GM12878 (cell line): ENCODE measurements around the gene FAM229A. TPM values are rescaled to one million over a fixed set of nuclear protein-coding genes. Genes with fewer than 3 reads are reported as not detected.
A peak's percentile ranks its signal among the peaks of the same experiment; 100 is the strongest.

Experiments
- ATAC-seq: fragments of 200-7000 bp; cut with Tn5 transposase; 3 replicates; pipeline ENCODE4 v1.9.1; 2020; ENCODE audit warnings: mild to moderate bottlenecking, moderate library complexity
- BruUV-seq: library from RNA; stranded (reverse); fragments of 400-500 nt; replicated peaks from 2 replicates; lab custom pipeline; 2021; lab: Mats Ljungman, UMichigan
- CTCF ChIA-PET: fragments of 300-600 bp; sonication (Branson Sonifier 250); formaldehyde crosslinking; extraction: SDS; loops from one replicate; lab custom pipeline; 2021; ENCODE audit warnings: inconsistent platforms; lab: Yijun Ruan, JAX
- POLR2A ChIA-PET: fragments of 350-600 bp; formaldehyde crosslinking; extraction: SDS; loops from one replicate; lab custom pipeline; 2021; ENCODE audit warnings: inconsistent platforms; lab: Charles Lee
- RAD21 ChIA-PET: fragments of 300-600 bp; sonication (Branson Sonifier 250); formaldehyde crosslinking; loops from one replicate; lab custom pipeline; 2023; ENCODE audit warnings: antibody characterized with exemption; ENCODE audit not compliant: unreplicated experiment; lab: Charles Lee
- SMC1A ChIA-PET: fragments of 300-600 bp; sonication (Branson Sonifier 250); formaldehyde crosslinking; loops from one replicate; lab custom pipeline; 2023; ENCODE audit not compliant: unreplicated experiment, uncharacterized antibody; lab: Charles Lee
- DNase-seq: peaks from one replicate; pipeline ENCODE4 v3.0.0-alpha.2; 2011; ENCODE audit warnings: low read depth, low spot score
- FAIRE-seq: peaks from 3 replicates; lab custom pipeline; 2011; peaks lifted over from hg19 to GRCh38; lab: Jason Lieb, UNC
- H2AFZ ChIP-seq: 2 replicates; pipeline ENCODE4 v1.6.0; 2011; ENCODE audit warnings: low read depth, low read length, control low read depth; ENCODE audit not compliant: control insufficient read depth
- H3K27ac ChIP-seq: 2 replicates; pipeline ENCODE4 v1.5.1; 2011; ENCODE audit warnings: control low read depth; ENCODE audit not compliant: control insufficient read depth, insufficient read depth
- H3K27me3 ChIP-seq, 2 experiments: replicated peaks in 1 of 2; 2 replicates each; pipeline versions ENCODE4 v1.6.0 to v1.6.1; 2011; ENCODE audit warnings: low read length in 1 of 2; ENCODE audit not compliant: control insufficient read depth in 2 of 2, insufficient read depth in 2 of 2
- H3K36me3 ChIP-seq, 2 experiments: 2 replicates each; pipeline ENCODE4 v1.5.1; 2011; ENCODE audit warnings: low read length in 1 of 2; ENCODE audit not compliant: control insufficient read depth in 2 of 2, insufficient read depth in 2 of 2
- H3K4me1 ChIP-seq: 2 replicates; pipeline ENCODE4 v1.6.1; 2011; ENCODE audit warnings: mild to moderate bottlenecking, low read length, moderate library complexity, mixed read lengths; ENCODE audit not compliant: control insufficient read depth, insufficient read depth
- H3K4me2 ChIP-seq: 2 replicates; pipeline ENCODE4 v1.6.0; 2011; ENCODE audit warnings: control low read depth; ENCODE audit not compliant: control insufficient read depth, insufficient read depth
- H3K4me3 ChIP-seq: fragments of 200-600 bp; sonication (generic); 2 replicates; pipeline ENCODE4 v1.5.1; 2016
- H3K79me2 ChIP-seq: 2 replicates; pipeline ENCODE4 v1.6.0; 2011; ENCODE audit warnings: low read length; ENCODE audit not compliant: control insufficient read depth, insufficient read depth
- H3K9ac ChIP-seq: 2 replicates; pipeline ENCODE4 v1.8.0; 2011; ENCODE audit warnings: low read length, control low read depth, mixed read lengths; ENCODE audit not compliant: control insufficient read depth, insufficient read depth
- H3K9me3 ChIP-seq: replicated peaks from 3 replicates; pipeline ENCODE4 v1.5.1; 2011; ENCODE audit warnings: mild to moderate bottlenecking, low read length; ENCODE audit not compliant: control insufficient read depth, insufficient read depth
- H4K20me1 ChIP-seq: 2 replicates; pipeline ENCODE4 v1.6.0; 2011; ENCODE audit not compliant: control insufficient read depth, insufficient read depth
- BCL11A ChIP-seq: IDR thresholded peaks from 2 replicates; pipeline ENCODE4 v1.6.1; 2011; ENCODE audit warnings: low read depth, low read length
- E2F4 ChIP-seq: IDR thresholded peaks from 2 replicates; pipeline ENCODE4 v1.6.1; 2012; ENCODE audit warnings: low read depth, low read length, improper control_type of control experiment
- JUNB ChIP-seq: IDR thresholded peaks from 2 replicates; pipeline ENCODE4 v1.6.1; 2016; ENCODE audit warnings: antibody characterized with exemption, mild to moderate bottlenecking
- POLR2A ChIP-seq: IDR thresholded peaks from 2 replicates; pipeline ENCODE4 v1.6.1; 2011; ENCODE audit warnings: low read depth, mild to moderate bottlenecking, low read length
- POLR2AphosphoS5 ChIP-seq: IDR thresholded peaks from 2 replicates; pipeline ENCODE4 v1.6.1; 2011; ENCODE audit warnings: mild to moderate bottlenecking, low read length, inconsistent platforms
- PRDM15 ChIP-seq: fragments of 450-650 bp; formaldehyde crosslinking; IDR thresholded peaks from 2 replicates; pipeline ENCODE4 v1.4.0; 2020; ENCODE audit warnings: mild to moderate bottlenecking, moderate library complexity
- SIX5 ChIP-seq: IDR thresholded peaks from 2 replicates; pipeline ENCODE4 v1.6.1; 2011; ENCODE audit warnings: mild to moderate bottlenecking, low read depth, low read length, moderate library complexity; ENCODE audit not compliant: severe bottlenecking
- SMAD5 ChIP-seq: IDR thresholded peaks from 2 replicates; pipeline ENCODE4 v1.6.1; 2016; ENCODE audit warnings: antibody characterized with exemption, low read depth
- STAT1 ChIP-seq: fragments of 450-650 bp; conservative IDR thresholded peaks from 2 replicates; pipeline ENCODE4 v1.6.1; 2014; ENCODE audit warnings: antibody characterized with exemption, mild to moderate bottlenecking
- WGBS: methylation state at CpG from one replicate; pipeline ENCODE4 v1.1.6; 2016; ENCODE audit warnings: low lambda C conversion rate; ENCODE audit not compliant: insufficient replicate concordance, insufficient coverage; ENCODE audit errors: missing lambda C conversion rate; 5-methylcytosine and 5-hydroxymethylcytosine counted together
- in situ Hi-C: fragments of 300-500 bp; cut with MboI; formaldehyde crosslinking; loops from 9 replicates; pipeline ENCODE4 v1.14.3; 2018; ENCODE audit warnings: mixed read lengths
- intact Hi-C: fragments of 100-400 bp; cut with micrococcal nuclease; formaldehyde crosslinking; loops from one replicate; pipeline ENCODE4 v1.14.2; 2022; ENCODE audit not compliant: unreplicated experiment
- polyA plus RNA-seq, 11 experiments: library from polyadenylated mRNA; depleted of rRNA in 4 of 11; unstranded in 6 of 11; stranded (reverse) in 5 of 11; fragments of >200 nt; fragmentation: Nextera tagmentation in 4 of 11; fragmentation: Illumina TruSeq in 1 of 11; extraction: Ambion mirVana in 4 of 11; extraction: Trizol in 1 of 11; gene quantifications; 1 replicate in 1 of 11; 2 replicates in 10 of 11; pipeline versions ENCODE4 v1.2.1 to v1.2.3, GENCODE V29; 2011 to 2016; ENCODE audit warnings: inconsistent platforms in 2 of 11, missing spikeins in 2 of 11, low read depth in 1 of 11
- total RNA-seq, 4 experiments: library from RNA; depleted of rRNA in 3 of 4; stranded (reverse); fragments of >200 nt in 3 of 4; fragmentation: Illumina TruSeq in 1 of 4; extraction: Trizol in 1 of 4; gene quantifications; 2 replicates each; pipeline versions ENCODE4 v1.2.1 to v1.2.3, GENCODE V29; 2013 to 2021

Gene FAM229A
- total and polyA plus RNA-seq, 10 of the 15 experiments (the other 5 are each of a cell fraction or from before 2014, with no cell fraction given) = 0.02 to 5.3 (median 1.4) TPM; not detected in 1

- BruUV-seq = no TSS peak
- Histone ChIP-seq H4K20me1 (no peaks in the 10 kb centered on the region; the same call in 1 of the 2 replicates), H3K9ac (no peak overlapping the region), H3K27me3 (no peaks in the 10 kb centered on the region), H2AFZ (no peak overlapping the region), H3K4me3 (no peak overlapping the region), H3K9me3 (no peaks in the 10 kb centered on the region), H3K79me2 (peaks cover 24% of the 10 kb centered on the region), H3K27ac (no peak overlapping the region), H3K4me2 (no peak overlapping the region), H3K36me3 (peaks cover 46 to 49% of the 10 kb centered on the region in 2 experiments), H3K4me1 (peaks cover 19% of the 10 kb centered on the region)
- in situ Hi-C loops (no loop called here), intact Hi-C loops (no loop called here)
- TF ChIP-seq POLR2A (peak; percentile 49), BCL11A (no peak)
- ChIA-PET SMC1A (interaction anchor here (0.6 to 4.1 kb wide), 7 partner anchors 9 to 135 kb away, joined by 3 to 17 read pairs (median 4); no protein-coding TSS in a partner anchor), CTCF (interaction anchor here (2.0 to 5.2 kb wide), 4 partner anchors 10 to 116 kb away, joined by 7 to 29 read pairs (median 20); no protein-coding TSS in a partner anchor), RAD21 (interaction anchor here (2.0 kb wide), 1 partner anchor 116 kb away, joined by 7 read pairs; no protein-coding TSS in a partner anchor), POLR2A (interaction anchor here (0.6 to 1.2 kb wide), 5 partner anchors 9 to 108 kb away, joined by 3 to 4 read pairs (median 3); partner anchors contain the start of gene BSDC1)
- FAIRE-seq (no peak), DNase-seq (no peak), ATAC-seq (no peak)
- 80% methylated on average over 12 of the region's 12 CpGs for WGBS
Measured at GRCh38 chr1:32331549-32331948, 30.7 kb downstream of the FAM229A start.

DNA sequence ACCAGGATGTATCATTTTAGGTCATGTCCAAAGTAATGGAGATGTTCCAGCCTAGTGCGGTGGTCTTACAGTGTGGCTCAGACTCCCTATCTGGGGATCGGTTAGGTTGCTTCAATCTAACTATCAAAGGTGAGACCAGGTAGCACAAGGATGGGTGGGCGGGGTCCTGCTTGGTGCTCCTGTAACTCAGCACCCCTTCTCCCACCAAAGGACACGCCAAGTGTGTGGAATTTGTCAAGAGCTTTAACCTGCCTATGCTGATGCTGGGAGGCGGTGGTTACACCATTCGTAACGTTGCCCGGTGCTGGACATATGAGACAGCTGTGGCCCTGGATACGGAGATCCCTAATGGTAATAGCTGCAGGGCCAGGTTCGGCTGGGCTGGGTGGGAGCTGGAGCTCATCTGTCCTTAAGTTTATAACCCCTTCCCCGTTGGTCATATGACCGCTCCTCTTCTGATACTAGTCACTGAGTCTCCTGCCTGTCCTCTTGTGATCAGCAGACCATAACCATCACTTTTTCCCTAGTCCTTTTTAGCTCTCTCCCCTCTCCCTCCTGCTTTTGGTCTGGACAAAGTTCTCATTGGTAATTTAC lies 31.6 kb downstream of the FAM229A start:
- H3K27ac ChIP-seq = no peak overlapping the region
- intact Hi-C loops = no loop called here
- H3K79me2 ChIP-seq = peaks cover 22% of the 10 kb centered on the region
- POLR2A ChIA-PET = interaction anchor here (1.0 kb wide), 1 partner anchor 9 kb away, joined by 4 read pairs; no protein-coding TSS in a partner anchor
- DNase-seq (no peak), ATAC-seq (no peak), FAIRE-seq (no peak)
- CTCF ChIA-PET = interaction anchor here (2.0 to 5.2 kb wide), 4 partner anchors 9 to 115 kb away, joined by 7 to 29 read pairs (median 20); no protein-coding TSS in a partner anchor
- peaks cover 16% of the 10 kb centered on the region for H3K4me1 ChIP-seq
- H2AFZ ChIP-seq = no peak overlapping the region
- H4K20me1 ChIP-seq = no peaks in the 10 kb centered on the region; the same call in 1 of the 2 replicates
- in situ Hi-C loops = no loop called here
- no peaks in the 10 kb centered on the region for H3K9me3 ChIP-seq
- no peak overlapping the region for H3K9ac ChIP-seq
- H3K36me3 ChIP-seq = peaks cover 46 to 52% of the 10 kb centered on the region in 2 experiments
- RAD21 ChIA-PET = interaction anchor here (0.8 to 2.0 kb wide), 2 partner anchors 64 to 115 kb away, joined by 3 to 7 read pairs; partner anchors contain the start of gene BSDC1
- H3K27me3 ChIP-seq = no peaks in the 10 kb centered on the region
- no peak overlapping the region for H3K4me2 ChIP-seq
- SMC1A ChIA-PET = interaction anchor here (0.6 to 4.1 kb wide), 4 partner anchors 9 to 134 kb away, joined by 3 to 17 read pairs (median 10); no protein-coding TSS in a partner anchor
- no TSS peak for BruUV-seq
- 90% methylated on average over 12 of the region's 12 CpGs for WGBS
- no peak overlapping the region for H3K4me3 ChIP-seq
- TF ChIP-seq SIX5 (no peak), STAT1 (no peak), PRDM15 (CRISPR knock-in tag) (no peak), SMAD5 (no peak), POLR2AphosphoS5 (peak; percentile 34; the same call in 1 of the 2 replicates), JUNB (no peak), E2F4 (no peak)
